ENCODE measurements around the gene PHF21A. TPM values are rescaled to one million over a fixed set of nuclear protein-coding genes. Genes with fewer than 3 reads are reported as not detected.

The PHF21A gene
- total and polyA plus RNA-seq, 4 donors, result 3.6 to 8.5 (median 6.2) TPM

GRCh38 chr11:45947885-45948284 is 173.4 kb downstream of the PHF21A start:
- Histone ChIP-seq H3K27me3 (ENCODE audit: control insufficient read depth in 4 of 4, insufficient read depth in 4 of 4, low read length in 3 of 4) (no peaks in the 10 kb centered on the region), H3K4me1 (ENCODE audit: control insufficient read depth in 4 of 4, insufficient read depth in 4 of 4, low read length in 3 of 4) (peaks cover 0 to 5% (median 3%) of the 10 kb centered on the region in 4 donors), H3K27ac (ENCODE audit: low read depth in 1 of 2, low read length in 2 of 2) (no peak overlapping the region), H3K9ac (ENCODE audit: low read depth in 1 of 2, low read length in 2 of 2) (no peak overlapping the region), H3K4me3 (ENCODE audit: low read depth in 1 of 3, low read length in 3 of 3) (no peak overlapping the region), H3K9me3 (ENCODE audit: control insufficient read depth in 4 of 4, low read length in 3 of 4) (no peaks in the 10 kb centered on the region), H3K36me3 (ENCODE audit: control insufficient read depth in 4 of 4, insufficient read depth in 3 of 4, low read depth in 1 of 4, low read length in 3 of 4) (peaks cover 4 to 35% (median 26%) of the 10 kb centered on the region in 4 donors)
- DNase-seq (ENCODE audit: low spot score), result no peak
- TF ChIP-seq ATF3 (IDR thresholded peaks at IDR 0.05) (no peak), HNF4G (IDR thresholded peaks at IDR 0.05) (no peak), HNF4A (conservative IDR thresholded peaks at IDR 0.05) (no peak), CTCF (IDR thresholded peaks at IDR 0.05; ENCODE audit: low read depth, low read length, missing input control) (no peak), TAF1 (conservative IDR thresholded peaks at IDR 0.05) (no peak), REST (IDR thresholded peaks at IDR 0.05) (no peak), EGR1 (IDR thresholded peaks at IDR 0.05; ENCODE audit: low read depth in 2 of 2) (no peak)
- WGBS, result 100% methylated on average over 1 of the region's 1 CpG

GRCh38 chr11:45945397-45945999 is 175.8 kb downstream of the PHF21A start:
- H3K4me3 ChIP-seq (ENCODE audit: low read depth in 1 of 3, low read length in 3 of 3), result no peak overlapping the region
- no peak overlapping the region for H3K27ac ChIP-seq (ENCODE audit: low read depth in 1 of 2, low read length in 2 of 2)
- 95% methylated on average over 3 of the region's 3 CpGs for WGBS
- no peak overlapping the region for H3K9ac ChIP-seq (ENCODE audit: low read depth in 1 of 2, low read length in 2 of 2)
- DNase-seq (ENCODE audit: low spot score), result no peak
- H3K27me3 ChIP-seq (ENCODE audit: control insufficient read depth in 4 of 4, insufficient read depth in 4 of 4, low read length in 3 of 4), result no peaks in the 10 kb centered on the region
- peaks cover 0 to 16% (median 9%) of the 10 kb centered on the region in 4 donors for H3K4me1 ChIP-seq (ENCODE audit: control insufficient read depth in 4 of 4, insufficient read depth in 4 of 4, low read length in 3 of 4)
- H3K36me3 ChIP-seq (ENCODE audit: control insufficient read depth in 4 of 4, insufficient read depth in 3 of 4, low read depth in 1 of 4, low read length in 3 of 4), result peaks cover 4 to 36% (median 23%) of the 10 kb centered on the region in 4 donors
- no peaks in the 10 kb centered on the region for H3K9me3 ChIP-seq (ENCODE audit: control insufficient read depth in 4 of 4, low read length in 3 of 4)
- TF ChIP-seq HNF4A (conservative IDR thresholded peaks at IDR 0.05), result no peak
- TF ChIP-seq TAF1 (conservative IDR thresholded peaks at IDR 0.05), result no peak
- TF ChIP-seq GABPA (IDR thresholded peaks at IDR 0.05 in 1 of 2, conservative IDR thresholded peaks at IDR 0.05 in 1 of 2), result no peak
- TF ChIP-seq ATF3 (IDR thresholded peaks at IDR 0.05), result no peak
- TF ChIP-seq RXRA (IDR thresholded peaks at IDR 0.05), result no peak
- TF ChIP-seq CTCF (IDR thresholded peaks at IDR 0.05; ENCODE audit: low read depth, low read length, missing input control), result no peak
- TF ChIP-seq RAD21 (IDR thresholded peaks at IDR 0.05), result no peak
- TF ChIP-seq ZBTB33 (IDR thresholded peaks at IDR 0.05), result no peak
- TF ChIP-seq JUND (IDR thresholded peaks at IDR 0.05), result no peak
- TF ChIP-seq HNF4G (IDR thresholded peaks at IDR 0.05), result no peak
- no peak for TF ChIP-seq SP1 (IDR thresholded peaks at IDR 0.05)
- no peak for TF ChIP-seq FOXA1 (IDR thresholded peaks at IDR 0.05)
- TF ChIP-seq EGR1 (IDR thresholded peaks at IDR 0.05; ENCODE audit: low read depth in 2 of 2), result no peak
- TF ChIP-seq MAX (IDR thresholded peaks at IDR 0.05), result no peak
- no peak for TF ChIP-seq FOXA2 (IDR thresholded peaks at IDR 0.05)
- TF ChIP-seq NR2F2 (IDR thresholded peaks at IDR 0.05), result no peak
- no peak for TF ChIP-seq YY1 (IDR thresholded peaks at IDR 0.05)
